CD4-positive, alpha-beta T cell treated with Interleukin-2 at 100 ng/mL for 4 hours (primary cell): Measurements from ENCODE around the gene COQ8A.
"Not testable (repeated sequence)": the region's sequence is repeated elsewhere in the genome, so short reads cannot be mapped to it uniquely, and the experiment has no call there.

Experiments
- DNase-seq: peaks from one replicate; pipeline ENCODE4 v3.0.0-alpha.2; 2020; ENCODE audit warnings: low spot score

COQ8A gene

DNA sequence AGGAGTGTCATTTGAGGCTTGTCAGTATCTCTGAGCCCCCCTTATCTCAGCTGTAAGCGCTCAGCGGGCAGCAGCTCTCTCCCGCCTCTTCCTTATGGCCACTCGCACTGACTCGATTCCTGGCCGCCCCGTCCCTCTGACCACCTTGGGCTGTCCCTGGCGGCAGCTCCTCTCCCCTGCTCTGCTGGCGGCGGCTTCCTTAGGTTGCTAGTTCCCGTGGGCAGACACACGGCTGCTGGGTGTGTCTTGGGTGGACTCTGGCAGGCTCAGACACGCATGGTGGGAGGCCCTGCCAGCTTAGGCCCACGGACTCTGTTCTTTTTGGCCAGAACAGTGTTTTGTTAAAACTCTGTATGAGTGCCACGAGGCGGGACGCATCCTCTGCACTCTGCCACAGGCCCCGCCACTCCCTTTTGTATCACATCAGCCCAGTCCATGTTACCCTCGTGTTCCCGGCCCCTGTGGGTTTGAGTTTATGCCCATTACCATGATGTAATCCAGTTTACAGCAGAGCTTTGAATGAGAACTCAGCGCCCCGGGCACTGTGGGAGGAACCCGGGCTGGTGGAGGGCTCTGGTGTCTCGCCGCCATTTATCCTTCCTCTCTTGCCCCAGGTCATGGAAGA, 45.9 kb downstream of the COQ8A start:
- no peak for DNase-seq

- no peak for DNase-seq
These were observed 46.5 kb downstream of the COQ8A start for GRCh38 chr1:226986496-226987178.

GRCh38 chr1:226987179-226987536, 47.1 kb downstream of the COQ8A start:
- no peak for DNase-seq

- DNase-seq: no peak
These were observed 47.7 kb downstream of the COQ8A start for GRCh38 chr1:226987623-226988333.

- DNase-seq: no peak
These were observed 48.2 kb downstream of the COQ8A start for GRCh38 chr1:226988334-226988666.

DNA sequence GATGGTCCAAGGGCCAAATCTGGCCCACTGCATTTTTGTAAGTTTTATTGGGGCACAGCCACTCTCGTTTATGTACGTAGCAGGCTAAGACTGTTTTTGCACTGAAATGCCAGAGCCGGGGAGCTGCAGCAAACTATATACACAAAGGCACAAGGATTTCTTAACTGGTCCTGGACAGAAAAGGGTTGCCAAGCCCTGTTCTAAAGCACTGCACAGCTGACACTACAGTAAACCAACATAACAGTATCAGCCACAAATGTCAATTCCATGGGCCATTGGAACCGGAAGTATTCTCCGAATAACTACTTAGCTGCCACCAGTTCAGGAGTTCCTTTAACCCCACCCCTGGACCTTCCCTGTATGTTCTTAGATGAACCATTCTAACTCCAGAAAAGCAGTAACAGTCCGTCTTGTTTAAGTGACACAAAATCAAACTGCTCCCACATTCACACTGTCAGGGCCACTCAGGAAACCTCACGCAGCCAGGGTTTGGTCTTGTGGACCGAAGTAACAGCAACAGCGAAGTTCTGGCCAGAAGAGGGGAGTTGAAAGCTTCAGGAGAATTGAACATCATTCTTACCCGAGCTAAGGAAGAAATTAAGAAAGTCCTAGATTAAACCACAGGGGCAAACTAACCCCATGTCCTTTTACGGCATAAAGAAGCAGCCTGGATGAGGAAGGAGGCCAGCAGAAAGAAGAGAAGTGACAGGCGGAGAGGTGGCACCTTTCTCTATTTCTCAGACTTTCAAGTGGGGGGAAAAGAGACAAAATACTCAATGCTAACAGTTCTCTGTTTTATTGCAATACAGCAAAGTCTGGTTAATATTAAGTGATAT, 49.2 kb downstream of the COQ8A start:
- DNase-seq: no peak

DNA sequence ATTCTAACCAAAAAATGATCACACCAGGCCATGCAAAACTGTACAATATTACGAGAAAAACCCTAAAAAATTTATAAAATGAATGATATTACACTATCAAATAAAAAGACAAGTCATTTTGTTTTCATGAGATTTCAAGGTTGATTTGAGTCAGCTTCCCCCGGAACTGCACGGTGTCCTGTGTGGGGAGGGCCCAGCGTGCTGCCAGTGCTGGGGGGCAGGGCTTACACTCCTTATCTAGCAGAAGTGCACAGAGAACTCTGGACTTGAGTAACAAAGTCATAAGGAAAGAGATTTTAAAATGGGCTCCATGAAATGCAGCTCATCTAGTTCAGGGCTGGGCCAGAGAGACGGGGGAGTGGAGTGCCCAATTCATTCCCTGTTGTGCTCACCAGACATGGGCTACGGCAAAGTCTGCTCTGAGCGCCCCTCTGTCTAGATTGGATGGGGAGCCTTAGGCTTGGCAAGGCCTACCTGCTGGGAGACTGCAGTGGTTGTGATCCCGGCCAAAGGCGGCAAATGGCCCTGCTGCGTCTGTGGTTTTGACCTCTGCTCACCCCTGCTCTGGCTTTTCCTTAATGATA, 50.1 kb downstream of the COQ8A start:
- DNase-seq: peak; percentile 43

- no peak for DNase-seq
These were observed 51.8 kb downstream of the COQ8A start for GRCh38 chr1:226991920-226992319.

- no peak for DNase-seq
These were observed 53.9 kb downstream of the COQ8A start for GRCh38 chr1:226993814-226994585.

DNA sequence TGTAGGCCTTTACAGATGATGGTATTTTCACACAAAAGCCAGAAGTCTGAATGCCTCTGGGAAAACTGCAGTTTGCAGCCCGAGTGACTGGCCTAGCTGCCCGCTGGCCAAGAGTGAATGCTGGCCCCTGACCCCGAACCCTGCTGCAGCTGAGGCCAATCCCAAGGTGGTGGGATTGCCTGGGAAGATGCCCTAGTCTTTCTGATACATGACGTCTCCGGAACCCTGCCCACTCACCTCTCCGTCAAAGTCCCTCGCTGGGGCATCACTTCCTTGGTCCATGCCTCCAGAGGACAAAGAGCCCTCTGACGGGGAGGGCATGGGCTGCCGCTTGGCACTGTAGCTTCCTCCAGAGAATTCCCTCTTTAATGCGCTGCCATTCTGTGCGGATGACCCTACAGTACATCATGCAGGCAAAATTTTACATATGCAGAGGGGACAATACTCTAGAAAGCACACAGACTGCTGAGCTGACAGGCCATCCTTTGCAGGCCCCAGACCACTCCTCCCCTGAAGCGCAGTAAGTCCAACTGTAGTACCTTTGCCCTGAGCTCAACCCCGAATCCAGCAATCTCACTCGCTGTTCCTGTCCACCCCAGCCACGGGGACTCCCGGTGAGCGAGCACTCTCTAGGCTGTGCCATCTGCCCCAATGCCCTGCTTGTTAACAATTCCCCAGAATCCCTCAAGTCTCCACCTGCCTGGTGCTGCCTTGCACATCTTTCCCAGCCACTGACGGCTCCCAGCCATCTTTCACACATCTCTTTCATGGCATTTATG, 54.7 kb downstream of the COQ8A start:
- DNase-seq: no peak

- no peak for DNase-seq
These were observed 55.6 kb downstream of the COQ8A start for GRCh38 chr1:226995365-226996332.

- not testable (repeated sequence) for DNase-seq
These were observed 59.5 kb downstream of the COQ8A start for GRCh38 chr1:226999579-226999978.

DNA sequence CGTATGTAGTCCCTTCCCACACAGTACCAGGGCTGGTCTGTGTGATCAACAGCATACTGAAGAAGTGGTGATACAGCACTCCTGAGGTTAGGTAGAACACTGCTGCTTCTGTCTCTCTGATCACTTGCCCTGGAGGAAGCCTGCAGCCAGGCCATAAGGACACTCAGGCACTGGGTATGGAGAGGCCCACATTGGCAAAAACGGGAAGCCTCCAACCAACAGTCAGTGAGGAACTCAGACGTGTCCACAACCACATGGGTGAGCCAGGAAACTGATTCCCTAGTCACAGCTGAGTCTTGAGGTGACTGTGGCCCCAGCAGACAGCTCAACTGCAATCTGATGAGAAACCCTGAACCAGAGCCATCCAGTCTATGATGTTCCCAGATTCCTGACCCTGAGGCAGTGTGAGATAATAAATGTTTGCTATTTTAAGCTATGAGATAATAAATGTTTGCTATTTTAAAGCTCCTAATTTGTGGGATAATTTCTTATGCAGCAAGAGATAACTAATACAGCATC, 62.5 kb downstream of the COQ8A start:
- DNase-seq: no peak

- DNase-seq: no peak
These were observed 63.1 kb downstream of the COQ8A start for GRCh38 chr1:227003165-227003564.

- no peak for DNase-seq
These were observed 64.7 kb downstream of the COQ8A start for GRCh38 chr1:227004796-227005195.

GRCh38 chr1:227006226-227006796, 66.2 kb downstream of the COQ8A start:
- DNase-seq: no peak

DNA sequence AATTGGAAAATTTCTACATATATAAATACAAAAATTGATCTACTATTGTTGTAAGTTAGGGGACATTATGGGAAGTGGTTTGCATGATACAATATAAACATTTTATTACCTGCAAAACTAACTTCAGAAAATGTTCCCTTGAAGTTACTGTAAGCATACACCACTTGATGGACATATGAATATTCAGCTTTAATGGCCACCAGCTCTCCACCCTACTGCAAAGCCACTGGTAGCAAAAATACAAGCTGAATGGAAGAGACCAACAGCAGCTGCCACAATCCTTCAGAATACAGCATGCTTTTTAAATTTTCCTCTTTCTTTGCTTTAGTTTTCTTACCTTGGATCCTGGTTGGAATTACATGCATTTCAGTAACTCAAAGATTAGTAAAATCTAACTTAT, 69.8 kb downstream of the COQ8A start:
- DNase-seq: no peak

DNA sequence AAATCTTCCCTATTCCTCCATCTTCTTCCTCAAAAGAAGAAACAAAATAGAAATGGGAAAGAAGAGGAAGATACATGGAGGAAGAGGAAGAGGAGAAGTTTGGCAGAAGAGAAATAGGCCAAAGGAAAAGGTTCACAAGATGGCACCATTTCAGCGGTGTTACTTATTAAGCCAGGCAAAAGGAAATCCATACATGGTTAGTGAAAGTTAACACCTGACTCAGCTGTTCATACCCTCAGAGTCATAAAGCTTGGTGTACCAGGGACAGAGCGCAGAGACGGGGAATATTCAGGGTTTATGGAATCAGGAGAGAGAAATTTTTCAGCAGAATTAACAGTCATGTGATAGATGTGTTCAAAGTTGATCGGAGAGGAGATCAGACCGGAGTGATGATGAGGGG, 70.6 kb downstream of the COQ8A start:
- no peak for DNase-seq

DNA sequence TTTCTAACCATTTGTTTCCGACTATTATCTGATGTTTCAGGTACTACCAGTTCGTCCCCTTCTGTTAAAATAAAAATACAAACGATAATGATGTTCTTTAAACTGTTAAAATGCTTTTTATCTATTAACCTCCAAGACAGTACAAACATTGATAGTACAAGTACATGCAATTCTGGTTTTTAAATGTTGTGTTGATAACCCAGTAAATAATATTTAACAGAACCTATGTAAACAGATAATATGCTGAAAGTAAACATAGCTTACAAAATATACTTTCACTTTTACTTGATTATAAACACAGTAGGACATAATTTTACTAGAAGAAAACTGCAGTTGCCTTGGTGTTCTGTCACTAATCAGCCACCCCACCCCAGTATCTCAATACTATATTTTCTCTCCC, 76.9 kb downstream of the COQ8A start:
- no peak for DNase-seq
